ENCODE results near the gene CD300A. TPM values are rescaled to one million over a fixed set of nuclear protein-coding genes. Genes with fewer than 3 reads are reported as not detected.

Gene CD300A
- total RNA-seq, 5 donors from 2014 or later (not counting 1 experiment from before 2014, with no cell fraction given), result 9.2 to 18.8 (median 12.5) TPM

DNA sequence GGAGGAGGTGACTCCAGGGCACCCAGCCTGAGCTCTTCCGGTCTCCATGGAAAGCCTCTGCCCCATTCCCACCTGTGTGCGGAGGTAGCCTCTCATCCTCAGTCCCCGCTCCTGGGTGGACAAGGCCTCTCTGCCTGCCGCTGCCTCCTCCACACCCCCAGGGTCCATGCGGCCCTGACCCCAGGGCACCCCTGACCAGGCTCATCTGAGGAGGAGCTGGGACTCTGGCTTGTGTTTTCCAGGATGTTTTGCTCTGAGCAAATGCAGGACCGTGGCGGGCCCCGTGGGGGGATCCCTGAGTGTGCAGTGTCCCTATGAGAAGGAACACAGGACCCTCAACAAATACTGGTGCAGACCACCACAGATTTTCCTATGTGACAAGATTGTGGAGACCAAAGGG, 6.9 kb downstream of the CD300A start:
- H3K4me3 Mint-ChIP-seq, result peak overlapping the region in 1 of 3 donors; percentile 72
- no peak for DNase-seq
- peaks cover 53 to 74% (median 57%) of the 10 kb centered on the region in 3 donors for H3K4me1 Mint-ChIP-seq
- H3K9me3 ChIP-seq, result no peaks in the 10 kb centered on the region
- CTCF ChIA-PET, result no interaction called here
- no peaks in the 10 kb centered on the region for H3K27me3 ChIP-seq (replicated peaks in 1 of 2; ENCODE audit: control insufficient read depth in 2 of 2, extremely low read depth in 1 of 2, insufficient read depth in 2 of 2, low read length in 1 of 2)
- peaks cover 8 to 73% of the 10 kb centered on the region in 2 experiments for H3K4me1 ChIP-seq (ENCODE audit: control insufficient read depth in 1 of 2, extremely low read depth in 1 of 2, insufficient read depth in 2 of 2, low read length in 2 of 2)
- 86% methylated on average over 4 of the region's 8 CpGs for WGBS (ENCODE audit: insufficient coverage)
- H3K27ac Mint-ChIP-seq, result peak overlapping the region; percentile 84
- peak overlapping the region; percentile 65 for H3K27ac ChIP-seq (ENCODE audit: low read length)
- no peak overlapping the region for H3K4me3 ChIP-seq (ENCODE audit: control insufficient read depth in 1 of 2, extremely low read depth in 1 of 2, low read length in 1 of 2)
- POLR2A ChIA-PET, result no interaction called here
- no peaks in the 10 kb centered on the region for H3K27me3 Mint-ChIP-seq
- ATAC-seq (replicated peaks in 1 of 4), result no peak
- H3K36me3 ChIP-seq (ENCODE audit: control insufficient read depth in 2 of 2, extremely low read depth in 1 of 2, insufficient read depth in 1 of 2, low read length in 1 of 2), result peaks cover 0 to 20% of the 10 kb centered on the region in 2 donors
- peaks cover 0 to 8% (median 5%) of the 10 kb centered on the region in 3 donors for H3K9me3 Mint-ChIP-seq
- peaks cover 53% of the 10 kb centered on the region for H3K36me3 Mint-ChIP-seq

DNA sequence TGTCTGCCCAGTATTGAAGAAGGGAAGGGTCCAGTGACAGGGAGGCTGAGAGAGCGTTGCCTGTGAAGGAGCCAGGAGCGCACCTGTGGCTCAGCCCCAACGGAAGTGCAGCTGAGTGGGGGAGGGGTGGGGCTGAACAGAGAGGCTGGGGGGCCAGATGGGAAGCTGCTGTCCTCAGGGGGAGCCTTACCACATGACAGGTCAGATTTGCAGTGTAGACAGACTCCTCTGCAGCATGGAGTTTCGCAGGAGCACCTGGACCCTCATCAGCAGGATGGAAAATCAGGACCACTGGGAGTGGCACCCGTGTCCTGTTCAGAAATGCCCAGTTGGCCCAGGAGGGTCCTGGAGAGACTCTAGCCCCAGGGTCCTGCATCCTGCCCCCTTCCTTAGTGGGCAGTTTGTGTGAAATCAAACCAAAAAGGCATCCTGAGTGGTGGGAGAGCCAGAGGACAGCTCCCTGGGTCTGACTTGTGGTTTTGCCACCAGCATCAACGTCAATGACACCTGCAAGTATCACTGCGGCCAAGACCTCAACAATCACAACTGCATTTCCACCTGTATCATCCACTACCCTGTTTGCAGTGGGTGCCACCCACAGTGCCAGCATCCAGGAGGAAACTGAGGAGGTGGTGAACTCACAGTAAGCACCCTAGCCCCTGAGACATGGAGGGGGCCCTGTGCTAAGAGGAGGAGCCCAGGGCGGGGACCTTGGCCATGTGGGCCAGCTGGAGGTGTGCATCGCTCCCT, 7.8 kb downstream of the CD300A start:
- Histone ChIP-seq H3K27ac (ENCODE audit: low read length) (peak overlapping the region; percentile 65), H3K27me3 (replicated peaks in 1 of 2; ENCODE audit: control insufficient read depth in 2 of 2, extremely low read depth in 1 of 2, insufficient read depth in 2 of 2, low read length in 1 of 2) (no peaks in the 10 kb centered on the region), H3K4me3 (ENCODE audit: control insufficient read depth in 1 of 2, extremely low read depth in 1 of 2, low read length in 1 of 2) (no peak overlapping the region), H3K36me3 (ENCODE audit: control insufficient read depth in 2 of 2, extremely low read depth in 1 of 2, insufficient read depth in 1 of 2, low read length in 1 of 2) (peaks cover 0 to 20% of the 10 kb centered on the region in 2 donors), H3K4me1 (ENCODE audit: control insufficient read depth in 1 of 2, extremely low read depth in 1 of 2, insufficient read depth in 2 of 2, low read length in 2 of 2) (peaks cover 12 to 78% of the 10 kb centered on the region in 2 experiments), H3K9me3 (no peaks in the 10 kb centered on the region)
- peak overlapping the region; percentile 84 for H3K27ac Mint-ChIP-seq
- WGBS (ENCODE audit: insufficient coverage), result 46% methylated on average over 7 of the region's 9 CpGs
- ChIA-PET CTCF (no interaction called here), POLR2A (no interaction called here)
- H3K36me3 Mint-ChIP-seq, result peaks cover 57% of the 10 kb centered on the region
- peak overlapping the region in 2 of 3 donors; percentile 28 to 72 for H3K4me3 Mint-ChIP-seq
- DNase-seq, result peak in 25 of 35 experiments; percentile 23 to 62 (median 42)
- H3K9me3 Mint-ChIP-seq, result peaks cover 0 to 8% (median 5%) of the 10 kb centered on the region in 3 donors
- H3K4me1 Mint-ChIP-seq, result peaks cover 60 to 80% (median 66%) of the 10 kb centered on the region in 3 donors
- ATAC-seq (replicated peaks in 1 of 4), result peak; percentile 51 to 76 (median 58)
- no peaks in the 10 kb centered on the region for H3K27me3 Mint-ChIP-seq

DNA sequence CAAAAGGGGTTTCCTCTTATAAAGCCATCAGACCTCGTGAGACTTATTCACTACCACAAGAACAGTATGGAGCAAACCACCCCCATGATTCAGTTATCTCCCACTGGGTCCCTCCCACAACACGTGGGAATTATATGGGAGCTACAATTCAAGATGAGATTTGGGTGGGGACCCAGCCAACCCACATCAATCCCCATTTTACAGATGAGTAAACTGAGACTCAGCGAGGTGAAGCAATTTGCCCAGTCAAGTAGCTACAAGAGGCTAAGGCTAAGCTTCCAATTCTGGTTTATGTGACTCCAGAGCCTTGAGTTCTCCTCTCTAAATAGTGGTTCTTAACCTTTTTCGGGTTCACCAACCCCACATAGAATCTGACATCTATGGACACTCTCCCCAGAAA, 8.8 kb downstream of the CD300A start:
- H3K4me3 ChIP-seq (ENCODE audit: control insufficient read depth in 1 of 2, extremely low read depth in 1 of 2, low read length in 1 of 2), result no peak overlapping the region
- H3K4me1 ChIP-seq (ENCODE audit: control insufficient read depth in 1 of 2, extremely low read depth in 1 of 2, insufficient read depth in 2 of 2, low read length in 2 of 2), result peaks cover 17 to 87% of the 10 kb centered on the region in 2 experiments
- WGBS (ENCODE audit: insufficient coverage), result 100% methylated on average over 1 of the region's 4 CpGs
- POLR2A ChIA-PET, result interaction anchor here in 1 of 2 donors (0.8 kb wide), 1 partner anchor 66 kb away, joined by 5 read pairs; no protein-coding TSS in a partner anchor
- H3K4me3 Mint-ChIP-seq, result peak overlapping the region in 1 of 3 donors; percentile 72
- peaks cover 0 to 23% of the 10 kb centered on the region in 2 donors for H3K36me3 ChIP-seq (ENCODE audit: control insufficient read depth in 2 of 2, extremely low read depth in 1 of 2, insufficient read depth in 1 of 2, low read length in 1 of 2)
- ATAC-seq (replicated peaks in 1 of 4) (no peak), DNase-seq (no peak)
- peaks cover 65 to 82% (median 70%) of the 10 kb centered on the region in 3 donors for H3K4me1 Mint-ChIP-seq
- CTCF ChIA-PET, result no interaction called here
- H3K36me3 Mint-ChIP-seq, result peaks cover 54% of the 10 kb centered on the region
- H3K27ac Mint-ChIP-seq, result peak overlapping the region; percentile 22 to 43
- H3K27me3 Mint-ChIP-seq, result no peaks in the 10 kb centered on the region
- H3K27me3 ChIP-seq (replicated peaks in 1 of 2; ENCODE audit: control insufficient read depth in 2 of 2, extremely low read depth in 1 of 2, insufficient read depth in 2 of 2, low read length in 1 of 2), result no peaks in the 10 kb centered on the region
- H3K9me3 ChIP-seq, result no peaks in the 10 kb centered on the region
- peak overlapping the region; percentile 6 for H3K27ac ChIP-seq (ENCODE audit: low read length)
- H3K9me3 Mint-ChIP-seq, result peaks cover 0 to 8% (median 5%) of the 10 kb centered on the region in 3 donors

DNA sequence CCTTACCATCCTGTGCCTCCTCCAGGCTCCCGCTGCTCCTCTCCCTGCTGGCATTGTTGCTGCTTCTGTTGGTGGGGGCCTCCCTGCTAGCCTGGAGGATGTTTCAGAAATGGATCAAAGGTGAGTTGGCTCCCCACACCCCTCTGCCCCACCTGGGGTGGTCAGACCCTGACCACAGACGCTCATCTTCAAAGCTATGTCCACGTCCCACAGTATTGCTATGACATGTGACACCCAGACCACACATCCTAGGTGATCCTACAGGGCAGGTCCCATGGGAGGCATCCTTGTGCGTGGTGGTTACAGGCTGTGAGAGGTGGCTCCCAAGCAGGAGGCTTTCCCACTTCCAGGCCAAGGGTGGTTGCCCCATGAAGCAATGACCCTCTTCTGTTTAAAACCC, 11.0 kb downstream of the CD300A start:
- Histone ChIP-seq H3K4me3 (ENCODE audit: control insufficient read depth in 1 of 2, extremely low read depth in 1 of 2, low read length in 1 of 2) (no peak overlapping the region), H3K9me3 (no peaks in the 10 kb centered on the region), H3K4me1 (ENCODE audit: control insufficient read depth in 1 of 2, extremely low read depth in 1 of 2, insufficient read depth in 2 of 2, low read length in 2 of 2) (peaks cover 17 to 88% of the 10 kb centered on the region in 2 experiments), H3K36me3 (ENCODE audit: control insufficient read depth in 2 of 2, extremely low read depth in 1 of 2, insufficient read depth in 1 of 2, low read length in 1 of 2) (peaks cover 0 to 30% of the 10 kb centered on the region in 2 donors), H3K27me3 (replicated peaks in 1 of 2; ENCODE audit: control insufficient read depth in 2 of 2, extremely low read depth in 1 of 2, insufficient read depth in 2 of 2, low read length in 1 of 2) (no peaks in the 10 kb centered on the region), H3K27ac (ENCODE audit: low read length) (peak overlapping the region; percentile 5)
- CTCF ChIA-PET, result no interaction called here
- Mint-ChIP-seq H3K4me1 (peaks cover 54 to 77% (median 66%) of the 10 kb centered on the region in 3 donors), H3K27me3 (no peaks in the 10 kb centered on the region), H3K36me3 (peaks cover 54% of the 10 kb centered on the region), H3K4me3 (no peak overlapping the region), H3K27ac (peak overlapping the region; percentile 83 to 86), H3K9me3 (peaks cover 0 to 8% (median 5%) of the 10 kb centered on the region in 3 donors)
- POLR2A ChIA-PET, result no interaction called here
- DNase-seq (no peak), ATAC-seq (replicated peaks in 1 of 4) (no peak)
- WGBS (ENCODE audit: insufficient coverage), result no CpG with 5 or more reads among the region's 4 CpGs

DNA sequence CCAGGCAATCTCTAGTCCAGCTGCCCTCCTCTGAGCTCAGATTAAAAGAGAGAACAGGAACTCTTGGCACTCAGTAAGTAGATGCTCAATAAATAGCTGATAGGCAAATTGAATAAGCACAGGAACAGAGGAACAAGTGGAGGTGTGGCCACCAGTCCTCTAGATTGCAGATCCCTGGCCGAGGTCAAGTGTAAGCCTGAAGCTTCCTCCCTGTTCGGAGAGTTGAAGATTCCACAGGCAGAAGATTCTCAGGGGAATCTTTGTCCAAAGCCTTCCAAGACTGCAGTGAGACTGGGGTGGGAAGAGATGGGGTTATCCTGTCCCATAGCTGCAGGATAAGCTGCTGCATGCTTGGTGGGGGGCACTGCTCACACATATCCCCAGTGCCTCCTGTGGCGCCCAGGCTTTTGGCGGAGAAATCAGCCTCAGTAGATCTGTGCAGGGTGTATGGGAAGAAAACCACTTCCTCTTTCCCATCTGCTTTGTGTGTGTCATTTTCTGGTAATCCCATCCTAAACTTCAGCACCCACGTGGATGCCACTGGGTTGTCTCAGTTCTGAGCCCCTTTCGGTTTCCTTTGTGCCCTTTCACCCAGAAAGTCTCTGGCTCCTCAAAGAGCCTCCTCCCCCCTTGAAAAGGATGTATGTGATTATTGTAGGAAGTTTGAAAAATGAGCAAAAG, 12.1 kb downstream of the CD300A start:
- ChIA-PET POLR2A (no interaction called here), CTCF (no interaction called here)
- DNase-seq (peak in 7 of 35 experiments; percentile 13 to 68 (median 37)), ATAC-seq (replicated peaks in 1 of 4) (peak; percentile 49 to 90 (median 76))
- H3K27ac Mint-ChIP-seq, result peak overlapping the region; percentile 83 to 86
- Histone ChIP-seq H3K27me3 (replicated peaks in 1 of 2; ENCODE audit: control insufficient read depth in 2 of 2, extremely low read depth in 1 of 2, insufficient read depth in 2 of 2, low read length in 1 of 2) (no peaks in the 10 kb centered on the region), H3K27ac (ENCODE audit: low read length) (peak overlapping the region; percentile 5), H3K9me3 (no peaks in the 10 kb centered on the region), H3K4me3 (ENCODE audit: control insufficient read depth in 1 of 2, extremely low read depth in 1 of 2, low read length in 1 of 2) (no peak overlapping the region), H3K36me3 (ENCODE audit: control insufficient read depth in 2 of 2, extremely low read depth in 1 of 2, insufficient read depth in 1 of 2, low read length in 1 of 2) (peaks cover 0 to 30% of the 10 kb centered on the region in 2 donors), H3K4me1 (ENCODE audit: control insufficient read depth in 1 of 2, extremely low read depth in 1 of 2, insufficient read depth in 2 of 2, low read length in 2 of 2) (peaks cover 15 to 77% of the 10 kb centered on the region in 2 experiments)
- peaks cover 0 to 8% (median 5%) of the 10 kb centered on the region in 3 donors for H3K9me3 Mint-ChIP-seq
- 21% methylated on average over 4 of the region's 6 CpGs for WGBS (ENCODE audit: insufficient coverage)
- H3K36me3 Mint-ChIP-seq, result peaks cover 57% of the 10 kb centered on the region
- peaks cover 46 to 67% (median 57%) of the 10 kb centered on the region in 3 donors for H3K4me1 Mint-ChIP-seq
- no peaks in the 10 kb centered on the region for H3K27me3 Mint-ChIP-seq
- H3K4me3 Mint-ChIP-seq, result peak overlapping the region; percentile 34 to 69 (median 47)

DNA sequence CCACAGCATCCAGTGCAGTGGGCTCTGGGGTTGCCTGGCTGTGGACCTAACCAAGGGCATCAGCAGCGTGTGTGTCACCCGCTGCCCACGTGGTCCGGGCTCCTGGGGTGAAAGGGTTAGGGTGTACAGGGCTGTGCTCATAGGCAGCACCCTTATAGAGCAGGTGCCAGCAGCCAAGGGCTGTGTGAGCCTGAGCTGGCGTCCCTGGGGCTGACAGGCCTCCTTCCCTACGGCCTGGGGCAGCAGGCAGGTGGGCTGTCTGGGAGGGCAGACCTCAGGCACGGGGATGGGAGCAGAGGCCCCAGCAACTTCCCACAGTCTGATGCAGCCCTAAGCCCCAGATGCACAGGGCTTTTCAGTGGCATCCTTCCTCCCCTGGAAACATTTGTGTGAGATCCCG, 13.9 kb downstream of the CD300A start:
- H3K27ac Mint-ChIP-seq, result peak overlapping the region in 1 of 2 donors; percentile 83
- WGBS (ENCODE audit: insufficient coverage), result 86% methylated on average over 6 of the region's 8 CpGs
- H3K9me3 ChIP-seq, result no peaks in the 10 kb centered on the region
- peaks cover 0 to 27% of the 10 kb centered on the region in 2 donors for H3K36me3 ChIP-seq (ENCODE audit: control insufficient read depth in 2 of 2, extremely low read depth in 1 of 2, insufficient read depth in 1 of 2, low read length in 1 of 2)
- H3K27ac ChIP-seq (ENCODE audit: low read length), result peak overlapping the region; percentile 5
- CTCF ChIA-PET, result interaction anchor here in 1 of 2 donors (0.8 kb wide), 1 partner anchor 26 kb away, joined by 4 read pairs; no protein-coding TSS in a partner anchor
- H3K27me3 ChIP-seq (replicated peaks in 1 of 2; ENCODE audit: control insufficient read depth in 2 of 2, extremely low read depth in 1 of 2, insufficient read depth in 2 of 2, low read length in 1 of 2), result no peaks in the 10 kb centered on the region
- peaks cover 9 to 62% of the 10 kb centered on the region in 2 experiments for H3K4me1 ChIP-seq (ENCODE audit: control insufficient read depth in 1 of 2, extremely low read depth in 1 of 2, insufficient read depth in 2 of 2, low read length in 2 of 2)
- POLR2A ChIA-PET, result no interaction called here
- ATAC-seq (replicated peaks in 1 of 4) (no peak), DNase-seq (no peak)
- H3K4me3 Mint-ChIP-seq, result peak overlapping the region in 1 of 3 donors; percentile 69
- H3K4me3 ChIP-seq (ENCODE audit: control insufficient read depth in 1 of 2, extremely low read depth in 1 of 2, low read length in 1 of 2), result no peak overlapping the region
- peaks cover 33 to 52% (median 42%) of the 10 kb centered on the region in 3 donors for H3K4me1 Mint-ChIP-seq
- no peaks in the 10 kb centered on the region for H3K27me3 Mint-ChIP-seq
- peaks cover 51% of the 10 kb centered on the region for H3K36me3 Mint-ChIP-seq
- peaks cover 0 to 5% (median 4%) of the 10 kb centered on the region in 3 donors for H3K9me3 Mint-ChIP-seq
